ENCODE results near the gene TMEM151A. TPM values are rescaled to one million over a fixed set of nuclear protein-coding genes. Genes with fewer than 3 reads are reported as not detected.
"Not testable (repeated sequence)": the region's sequence is repeated elsewhere in the genome, so short reads cannot be mapped to it uniquely, and the experiment has no call there.

The TMEM151A gene
- total RNA-seq, 2 donors from 2014 or later, result 0.37 to 0.47 TPM

DNA sequence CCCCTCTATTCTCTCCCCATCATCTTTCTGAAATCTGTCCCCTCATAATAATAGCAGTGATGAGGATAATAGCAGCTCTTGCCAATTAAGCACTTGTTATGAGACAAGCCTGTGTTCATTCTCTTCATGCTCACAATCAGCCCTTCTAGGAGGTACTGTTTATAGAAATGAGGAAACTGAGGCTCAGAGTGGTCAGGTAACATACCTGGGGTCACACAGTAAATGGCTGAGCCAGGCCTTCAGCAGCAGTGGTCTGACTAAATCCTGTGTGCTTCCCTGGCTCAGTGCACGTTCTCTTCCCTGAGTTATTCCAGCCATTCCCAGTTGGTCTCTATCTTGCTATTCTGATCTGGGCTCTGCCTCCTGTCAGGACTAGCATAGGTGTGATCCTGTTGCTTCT lies 17.5 kb upstream of the TMEM151A start:
- no peak for DNase-seq
- intact Hi-C loops (cut with DNase I), result no loop called here
- no peaks in the 10 kb centered on the region for H3K4me1 ChIP-seq
- no peaks in the 10 kb centered on the region for H3K27me3 ChIP-seq
- no peak overlapping the region for H3K9ac ChIP-seq (ENCODE audit: low read depth in 2 of 2, low read length in 2 of 2)
- no peak overlapping the region for H3K4me3 ChIP-seq
- TF ChIP-seq, protein P1, sequence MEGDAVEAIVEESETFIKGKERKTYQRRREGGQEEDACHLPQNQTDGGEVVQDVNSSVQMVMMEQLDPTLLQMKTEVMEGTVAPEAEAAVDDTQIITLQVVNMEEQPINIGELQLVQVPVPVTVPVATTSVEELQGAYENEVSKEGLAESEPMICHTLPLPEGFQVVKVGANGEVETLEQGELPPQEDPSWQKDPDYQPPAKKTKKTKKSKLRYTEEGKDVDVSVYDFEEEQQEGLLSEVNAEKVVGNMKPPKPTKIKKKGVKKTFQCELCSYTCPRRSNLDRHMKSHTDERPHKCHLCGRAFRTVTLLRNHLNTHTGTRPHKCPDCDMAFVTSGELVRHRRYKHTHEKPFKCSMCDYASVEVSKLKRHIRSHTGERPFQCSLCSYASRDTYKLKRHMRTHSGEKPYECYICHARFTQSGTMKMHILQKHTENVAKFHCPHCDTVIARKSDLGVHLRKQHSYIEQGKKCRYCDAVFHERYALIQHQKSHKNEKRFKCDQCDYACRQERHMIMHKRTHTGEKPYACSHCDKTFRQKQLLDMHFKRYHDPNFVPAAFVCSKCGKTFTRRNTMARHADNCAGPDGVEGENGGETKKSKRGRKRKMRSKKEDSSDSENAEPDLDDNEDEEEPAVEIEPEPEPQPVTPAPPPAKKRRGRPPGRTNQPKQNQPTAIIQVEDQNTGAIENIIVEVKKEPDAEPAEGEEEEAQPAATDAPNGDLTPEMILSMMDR (IDR thresholded peaks at IDR 0.05), result no peak
- H3K27ac ChIP-seq, result no peak overlapping the region
- peaks cover 13% of the 10 kb centered on the region for H3K36me3 ChIP-seq
- no peaks in the 10 kb centered on the region for H3K9me3 ChIP-seq

DNA sequence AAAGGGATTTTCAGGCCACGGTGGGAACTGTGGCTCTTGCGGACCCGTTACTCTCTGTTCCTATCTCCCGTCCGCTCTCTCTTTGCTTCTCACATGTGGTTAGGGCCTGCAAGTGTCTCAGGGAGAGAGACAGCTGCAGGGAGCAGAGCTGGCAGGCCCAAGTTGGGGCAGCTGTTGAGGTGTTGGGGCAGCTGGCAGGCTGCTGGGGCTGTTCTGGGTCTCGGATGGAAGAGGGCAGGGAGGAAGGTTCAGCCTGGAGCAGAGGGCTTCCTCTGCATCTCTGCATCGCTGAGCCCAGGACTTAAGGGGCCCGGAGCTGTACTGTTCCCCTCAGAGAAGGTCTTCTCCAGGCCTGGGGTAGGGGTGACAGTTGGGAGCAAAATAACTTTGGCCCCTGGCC lies 16.3 kb upstream of the TMEM151A start:
- Histone ChIP-seq H3K36me3 (peaks cover 13% of the 10 kb centered on the region), H3K9ac (ENCODE audit: low read depth in 2 of 2, low read length in 2 of 2) (no peak overlapping the region), H3K4me1 (no peaks in the 10 kb centered on the region), H3K27ac (no peak overlapping the region), H3K27me3 (no peaks in the 10 kb centered on the region), H3K9me3 (no peaks in the 10 kb centered on the region), H3K4me3 (no peak overlapping the region)
- TF ChIP-seq, protein P1 (IDR thresholded peaks at IDR 0.05), result no peak
- no peak for DNase-seq
- intact Hi-C loops (cut with DNase I), result no loop called here

DNA sequence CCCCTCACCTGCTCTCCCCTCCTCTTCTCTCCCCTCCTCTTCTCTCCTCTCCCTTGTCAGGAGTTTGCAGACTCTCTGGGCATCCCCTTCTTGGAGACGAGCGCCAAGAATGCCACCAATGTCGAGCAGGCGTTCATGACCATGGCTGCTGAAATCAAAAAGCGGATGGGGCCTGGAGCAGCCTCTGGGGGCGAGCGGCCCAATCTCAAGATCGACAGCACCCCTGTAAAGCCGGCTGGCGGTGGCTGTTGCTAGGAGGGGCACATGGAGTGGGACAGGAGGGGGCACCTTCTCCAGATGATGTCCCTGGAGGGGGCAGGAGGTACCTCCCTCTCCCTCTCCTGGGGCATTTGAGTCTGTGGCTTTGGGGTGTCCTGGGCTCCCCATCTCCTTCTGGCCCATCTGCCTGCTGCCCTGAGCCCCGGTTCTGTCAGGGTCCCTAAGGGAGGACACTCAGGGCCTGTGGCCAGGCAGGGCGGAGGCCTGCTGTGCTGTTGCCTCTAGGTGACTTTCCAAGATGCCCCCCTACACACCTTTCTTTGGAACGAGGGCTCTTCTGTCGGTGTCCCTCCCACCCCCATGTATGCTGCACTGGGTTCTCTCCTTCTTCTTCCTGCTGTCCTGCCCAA lies 15.6 kb upstream of the TMEM151A start:
- TF ChIP-seq, protein P1 (IDR thresholded peaks at IDR 0.05), result no peak
- no peak overlapping the region for H3K4me3 ChIP-seq
- H3K9me3 ChIP-seq, result no peaks in the 10 kb centered on the region
- intact Hi-C loops (cut with DNase I), result no loop called here
- peaks cover 13% of the 10 kb centered on the region for H3K36me3 ChIP-seq
- H3K27me3 ChIP-seq, result no peaks in the 10 kb centered on the region
- DNase-seq, result no peak
- no peak overlapping the region for H3K27ac ChIP-seq
- no peaks in the 10 kb centered on the region for H3K4me1 ChIP-seq
- no peak overlapping the region for H3K9ac ChIP-seq (ENCODE audit: low read depth in 2 of 2, low read length in 2 of 2)

DNA sequence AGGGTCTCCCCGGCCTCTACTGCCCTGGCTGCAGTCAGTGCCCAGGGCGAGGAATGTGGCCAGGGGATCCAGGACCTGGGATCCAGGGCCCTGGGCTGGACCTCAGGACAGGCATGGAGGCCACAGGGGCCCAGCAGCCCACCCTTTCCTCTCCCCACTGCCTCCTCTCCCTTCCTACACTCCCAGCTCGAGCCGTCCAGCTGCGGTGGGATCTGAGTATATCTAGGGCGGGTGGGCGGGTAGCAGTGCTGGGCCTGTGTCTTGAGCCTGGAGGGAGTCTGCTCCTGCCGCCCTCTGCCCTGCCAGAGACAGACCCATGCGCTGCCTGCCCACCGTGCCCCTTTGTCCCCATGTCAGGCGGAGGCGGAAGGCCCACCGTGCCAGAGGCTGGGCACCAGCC lies 15.1 kb upstream of the TMEM151A start:
- H3K27me3 ChIP-seq; H3K9ac ChIP-seq (ENCODE audit: low read depth in 2 of 2, low read length in 2 of 2); H3K27ac ChIP-seq; DNase-seq; H3K9me3 ChIP-seq; intact Hi-C loops (cut with DNase I); H3K4me1 ChIP-seq; H3K4me3 ChIP-seq: not testable (repeated sequence)
- H3K36me3 ChIP-seq, result peaks cover 13% of the 10 kb centered on the region

DNA sequence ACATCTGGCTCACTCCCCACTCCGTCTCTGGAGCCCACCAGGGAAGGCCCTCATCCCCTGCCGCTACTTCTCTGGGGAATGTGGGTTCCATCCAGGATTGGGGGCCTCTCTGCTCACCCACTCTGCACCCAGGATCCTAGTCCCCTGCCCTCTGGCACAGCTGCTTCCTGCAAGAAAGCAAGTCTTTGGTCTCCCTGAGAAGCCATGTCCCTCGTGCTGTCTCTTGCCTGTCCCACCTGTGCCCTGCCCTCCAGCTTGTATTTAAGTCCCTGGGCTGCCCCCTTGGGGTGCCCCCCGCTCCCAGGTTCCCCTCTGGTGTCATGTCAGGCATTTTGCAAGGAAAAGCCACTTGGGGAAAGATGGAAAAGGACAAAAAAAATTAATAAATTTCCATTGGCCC lies 14.6 kb upstream of the TMEM151A start:
- intact Hi-C loops (cut with DNase I); DNase-seq; H3K27ac ChIP-seq; H3K4me1 ChIP-seq; H3K4me3 ChIP-seq; H3K9ac ChIP-seq (ENCODE audit: low read depth in 2 of 2, low read length in 2 of 2); H3K9me3 ChIP-seq; H3K27me3 ChIP-seq: not testable (repeated sequence)
- H3K36me3 ChIP-seq, result peaks cover 13% of the 10 kb centered on the region

DNA sequence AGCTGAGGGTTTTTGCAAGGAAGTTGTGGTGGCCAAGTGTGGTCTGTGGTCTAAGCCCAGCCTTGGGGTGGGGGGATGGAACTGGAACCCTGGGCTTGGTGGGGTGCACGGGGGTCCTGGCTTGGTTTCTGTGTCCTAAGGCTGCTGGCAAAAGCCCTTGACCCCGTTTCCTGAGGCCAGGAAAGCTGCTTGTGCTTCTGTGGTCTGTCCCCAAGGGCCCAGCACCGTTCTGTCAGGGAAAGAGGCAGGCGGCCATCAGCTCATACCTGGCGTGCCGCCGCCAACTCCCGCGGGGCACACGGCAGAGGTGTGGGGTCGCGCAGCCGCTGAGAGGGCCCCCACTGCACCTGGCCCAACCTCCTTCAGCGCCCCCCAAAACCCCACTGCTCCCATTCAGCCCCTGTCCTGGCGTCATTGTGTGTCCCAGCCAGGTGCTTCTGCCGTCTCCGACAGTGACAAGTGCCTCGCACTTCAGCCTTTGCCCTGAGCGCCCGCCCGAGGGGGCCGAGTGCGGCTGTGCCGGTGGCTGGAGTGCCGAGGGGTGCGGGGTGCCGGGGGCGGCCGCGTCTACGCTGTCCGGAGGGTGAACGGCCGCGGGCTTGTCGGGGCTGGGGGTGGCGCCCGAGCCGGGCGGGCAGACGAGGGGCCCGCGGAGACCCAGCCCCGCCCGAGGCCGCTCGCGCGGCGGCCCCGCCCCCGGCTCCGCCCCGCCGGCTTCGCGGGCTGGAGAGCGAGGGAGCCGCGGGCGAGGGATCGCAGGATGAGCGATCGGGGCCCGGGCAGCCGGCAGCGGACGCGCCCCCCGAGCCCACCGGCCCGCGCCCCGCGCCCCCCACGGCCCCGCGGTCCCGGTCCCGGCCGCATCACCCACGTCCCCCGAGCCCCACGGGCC lies 14.0 kb upstream of the TMEM151A start, which contains the start of gene CNIH2:
Gene CNIH2, plus strand, starts transcription at position 705 of the 892 bp plus-strand sequence. CDS start 282 bp downstream, outside the sequence.
- Histone ChIP-seq H3K27me3 (no peaks in the 10 kb centered on the region), H3K36me3 (peaks cover 13% of the 10 kb centered on the region), H3K9me3 (no peaks in the 10 kb centered on the region), H3K4me3 (peak within 1 kb of the TSS; percentile 24), H3K9ac (ENCODE audit: low read depth in 2 of 2, low read length in 2 of 2) (peak within 1 kb of the TSS in 1 of 2 donors; percentile 8), H3K27ac (no peak within 1 kb of the TSS), H3K4me1 (no peaks in the 10 kb centered on the region)
- TF ChIP-seq, protein P1 (IDR thresholded peaks at IDR 0.05), result no peak
- intact Hi-C loops (cut with DNase I), result no loop called here
- no peak for DNase-seq

Data from colonic mucosa (tissue), 4 donors.